GF-D8 (cell line): ENCODE results near the gene MAN1C1.

ENCODE experiments used
- DNase-seq: peaks from one replicate; lab custom pipeline; 2025; lab: John Stamatoyannopoulos, UW

The MAN1C1 gene

GRCh38 chr1:25804244-25804963 is 187.8 kb downstream of the MAN1C1 start:
- DNase-seq, result no peak

DNA sequence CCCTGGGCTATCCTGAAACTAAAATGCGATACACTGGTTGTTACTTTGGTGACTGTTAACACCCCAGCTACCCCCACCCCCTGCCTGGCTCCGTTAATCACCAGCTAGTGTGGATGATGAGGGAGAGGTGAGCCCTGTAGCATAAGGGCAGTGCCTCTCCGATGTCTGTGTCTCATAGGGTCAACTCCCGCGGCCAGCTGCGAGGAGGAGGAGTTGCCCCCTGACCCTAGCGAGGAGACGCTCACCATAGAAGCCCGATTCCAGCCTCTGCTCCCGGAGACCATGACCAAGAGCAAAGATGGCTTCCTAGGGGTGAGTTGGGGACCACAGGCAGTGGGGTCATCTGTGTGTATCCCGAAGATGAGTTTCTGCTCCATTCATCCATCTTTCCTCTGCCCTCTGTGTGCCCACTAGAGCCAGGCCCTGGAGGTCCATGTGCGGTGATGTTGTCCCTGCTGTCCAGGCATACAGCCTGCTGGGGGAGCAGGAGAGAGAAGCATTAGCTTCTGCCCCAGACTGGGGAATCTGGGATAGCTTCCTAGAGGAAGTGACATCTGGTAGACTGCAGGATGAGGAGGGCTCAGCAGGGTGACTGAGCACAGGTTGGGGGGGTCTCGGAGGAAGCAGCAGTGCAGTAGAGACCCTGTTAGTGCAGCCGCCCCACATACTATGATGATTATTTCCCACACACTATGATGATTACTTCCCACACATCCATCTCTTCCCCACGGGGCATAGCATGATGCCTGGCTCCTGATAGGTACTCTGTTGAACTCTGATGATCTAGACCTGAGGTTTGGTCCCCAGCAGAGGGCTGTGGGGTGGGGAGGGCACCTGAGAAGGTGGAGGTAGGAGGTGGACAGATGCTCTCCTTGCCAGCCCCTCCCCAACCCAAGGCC is 188.6 kb downstream of the MAN1C1 start:
- no peak for DNase-seq

DNA sequence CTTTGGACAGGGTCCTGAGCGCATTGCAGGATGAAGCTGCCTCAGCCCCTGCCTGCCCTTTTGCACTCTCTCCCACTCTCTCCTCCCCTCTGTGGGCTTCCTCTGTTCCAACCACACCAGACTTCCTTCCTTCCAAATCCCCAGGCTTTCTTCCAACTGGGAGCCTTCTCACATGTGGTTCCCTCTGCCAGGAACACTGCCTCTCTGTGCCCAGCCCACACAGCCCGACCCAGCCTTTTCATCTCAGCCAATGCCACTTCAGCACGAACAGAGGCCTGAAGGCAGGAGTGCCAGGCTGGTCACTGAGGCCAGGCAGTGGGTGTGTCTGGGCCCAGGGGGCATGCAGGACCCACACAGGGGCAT is 189.3 kb downstream of the MAN1C1 start:
- DNase-seq, result no peak

DNA sequence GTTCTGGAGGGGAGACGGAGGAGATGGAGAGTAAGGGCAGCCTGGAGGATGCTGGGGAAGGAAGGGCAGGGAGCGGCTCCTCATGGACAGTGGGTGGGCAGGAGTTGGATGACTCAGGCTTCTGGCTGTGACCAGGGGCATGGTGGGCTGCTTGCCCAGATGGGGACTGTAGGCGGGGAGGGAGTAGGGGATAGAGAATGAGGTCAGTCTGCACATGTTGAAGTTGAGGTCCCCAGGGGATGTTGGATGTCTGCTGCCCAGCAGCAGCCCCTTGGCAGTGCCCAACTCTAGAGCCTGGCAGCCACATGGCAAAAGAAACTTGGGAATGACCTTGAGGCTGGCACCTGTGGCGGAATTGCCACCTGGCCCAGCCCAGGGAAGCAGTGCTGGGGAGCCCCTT is 189.8 kb downstream of the MAN1C1 start:
- DNase-seq, result no peak

- no peak for DNase-seq
These were observed 191.1 kb downstream of the MAN1C1 start for GRCh38 chr1:25807480-25808390.

DNA sequence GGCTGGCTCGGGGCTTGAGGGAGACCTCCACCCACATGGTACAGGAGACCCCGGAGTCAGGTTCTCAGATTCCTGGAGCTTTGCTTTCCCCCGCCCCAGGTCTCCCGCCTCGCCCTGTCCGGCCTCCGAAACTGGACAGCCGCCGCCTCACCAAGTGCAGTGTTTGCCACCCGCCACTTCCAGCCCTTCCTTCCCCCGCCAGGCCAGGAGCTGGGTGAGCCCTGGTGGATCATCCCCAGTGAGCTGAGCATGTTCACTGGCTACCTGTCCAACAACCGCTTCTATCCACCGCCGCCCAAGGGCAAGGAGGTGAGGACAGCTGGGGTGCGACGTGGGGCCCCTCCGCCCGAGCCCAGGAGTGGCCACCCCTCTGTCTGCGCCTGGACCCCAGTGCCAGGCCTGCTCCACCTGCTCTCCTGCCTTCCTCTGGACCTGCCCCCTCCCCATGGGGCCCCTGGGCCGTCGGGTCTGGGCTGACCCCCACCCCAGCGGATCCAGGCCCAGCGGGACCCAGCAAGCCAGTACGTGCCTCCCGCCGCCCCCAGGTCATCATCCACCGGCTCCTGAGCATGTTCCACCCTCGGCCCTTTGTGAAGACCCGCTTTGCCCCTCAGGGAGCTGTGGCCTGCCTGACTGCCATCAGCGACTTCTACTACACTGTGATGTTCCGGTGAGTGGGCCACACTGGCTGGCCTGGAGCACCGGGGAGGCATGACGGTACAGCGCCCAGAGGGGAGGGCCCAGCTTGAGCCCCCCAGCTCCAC is 192.1 kb downstream of the MAN1C1 start:
- DNase-seq, result no peak

- peak; percentile 71 for DNase-seq
These were observed 192.8 kb downstream of the MAN1C1 start for GRCh38 chr1:25809283-25809926.

DNA sequence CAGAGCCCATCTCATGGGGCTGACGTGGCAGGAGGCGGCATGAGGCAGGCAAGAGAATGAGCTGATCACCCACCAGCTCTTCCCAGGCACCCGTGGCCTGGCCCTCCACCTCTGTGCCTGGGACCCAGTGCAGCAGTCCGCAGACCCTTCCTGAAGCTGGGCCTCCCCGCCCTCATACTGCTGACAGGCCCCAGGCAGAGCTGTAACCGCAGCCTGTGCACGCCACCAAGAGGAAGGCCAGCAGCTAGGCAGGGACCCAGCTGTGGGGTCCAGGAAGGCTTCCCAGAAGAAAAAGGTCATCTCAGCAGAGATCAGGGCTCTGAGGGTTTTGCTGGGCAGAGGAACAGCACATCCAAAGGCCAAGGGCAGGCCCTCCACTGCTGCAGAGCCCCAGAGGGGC is 193.3 kb downstream of the MAN1C1 start:
- DNase-seq, result peak; percentile 70

DNA sequence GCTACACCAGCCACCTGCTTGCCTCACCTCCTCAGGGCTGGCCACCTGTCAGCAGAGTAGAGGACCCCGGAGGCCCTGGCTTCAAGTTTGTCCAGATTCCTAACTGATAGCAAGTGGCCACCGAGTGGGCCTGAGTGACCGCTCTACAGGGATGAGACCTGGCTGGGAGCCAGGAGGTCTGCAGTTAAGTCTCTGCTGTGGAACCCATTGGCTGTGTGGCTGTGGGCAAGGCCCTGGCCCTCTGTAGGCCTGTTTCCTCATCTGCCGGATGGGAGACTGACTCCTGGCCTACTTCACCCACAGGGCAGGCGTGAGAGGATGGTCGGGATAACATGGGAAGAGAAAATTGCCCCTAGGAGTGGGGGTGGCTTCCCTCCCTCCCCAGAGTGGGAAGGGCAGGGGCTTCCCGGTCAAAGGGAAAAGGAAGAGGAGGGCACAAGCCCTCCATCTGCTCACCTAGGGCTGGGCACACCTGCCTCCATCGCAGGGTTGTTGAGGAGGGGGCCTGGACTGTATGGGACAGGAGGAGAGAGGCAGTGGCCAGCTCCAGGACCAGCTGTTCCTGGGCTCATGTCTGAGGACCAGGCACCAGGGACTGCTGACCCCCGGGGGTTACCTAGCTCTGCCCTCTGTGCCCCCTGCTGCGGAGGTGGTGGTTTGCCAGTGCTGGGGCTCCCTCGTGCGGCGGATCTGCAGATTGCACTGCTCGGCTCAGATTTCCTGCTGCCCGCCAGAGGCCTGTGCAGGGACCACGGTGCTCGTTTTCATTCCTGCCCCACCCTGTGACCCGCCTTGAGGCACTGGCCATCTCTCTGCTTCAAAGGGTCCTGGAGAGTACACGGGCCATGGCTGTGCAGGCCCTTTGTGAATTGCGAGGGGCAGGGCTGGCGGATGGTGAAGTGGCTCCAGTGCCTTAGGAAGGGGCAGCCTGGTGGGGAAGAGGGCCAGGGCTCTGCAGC is 194.0 kb downstream of the MAN1C1 start:
- no peak for DNase-seq

DNA sequence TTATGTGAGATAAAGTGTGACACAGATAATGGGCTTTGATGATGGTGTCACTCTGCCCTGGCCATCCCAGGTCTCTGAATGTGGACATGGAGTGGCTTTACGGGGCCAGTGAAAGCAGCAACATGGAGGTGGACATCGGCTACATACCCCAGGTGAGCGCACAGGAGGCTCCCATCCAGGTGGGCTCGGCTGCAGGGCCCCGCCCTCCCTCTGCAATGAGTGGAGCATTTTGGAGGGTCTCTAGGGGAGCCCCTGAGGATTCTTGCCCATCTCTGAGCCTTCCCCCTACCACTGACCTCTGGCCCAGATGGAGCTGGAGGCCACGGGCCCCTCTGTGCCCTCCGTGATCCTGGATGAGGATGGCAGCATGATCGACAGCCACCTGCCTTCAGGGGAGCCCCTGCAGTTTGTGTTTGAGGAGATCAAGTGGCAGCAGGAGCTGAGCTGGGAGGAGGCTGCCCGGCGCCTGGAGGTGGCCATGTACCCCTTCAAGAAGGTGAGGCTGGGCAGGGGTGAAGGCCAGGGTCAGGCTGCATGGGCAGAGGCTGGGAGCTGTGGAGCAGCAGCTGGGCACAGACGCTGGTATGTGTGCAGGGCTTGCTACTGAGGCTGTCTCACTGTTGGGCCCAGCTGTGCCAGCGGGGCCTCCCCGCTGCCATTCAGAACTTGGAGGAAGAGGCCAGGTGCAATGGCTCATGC is 194.9 kb downstream of the MAN1C1 start:
- DNase-seq, result no peak

- DNase-seq, result no peak
These were observed 196.6 kb downstream of the MAN1C1 start for GRCh38 chr1:25813071-25813733.

GRCh38 chr1:25813734-25814471 is 197.3 kb downstream of the MAN1C1 start:
- DNase-seq, result no peak

DNA sequence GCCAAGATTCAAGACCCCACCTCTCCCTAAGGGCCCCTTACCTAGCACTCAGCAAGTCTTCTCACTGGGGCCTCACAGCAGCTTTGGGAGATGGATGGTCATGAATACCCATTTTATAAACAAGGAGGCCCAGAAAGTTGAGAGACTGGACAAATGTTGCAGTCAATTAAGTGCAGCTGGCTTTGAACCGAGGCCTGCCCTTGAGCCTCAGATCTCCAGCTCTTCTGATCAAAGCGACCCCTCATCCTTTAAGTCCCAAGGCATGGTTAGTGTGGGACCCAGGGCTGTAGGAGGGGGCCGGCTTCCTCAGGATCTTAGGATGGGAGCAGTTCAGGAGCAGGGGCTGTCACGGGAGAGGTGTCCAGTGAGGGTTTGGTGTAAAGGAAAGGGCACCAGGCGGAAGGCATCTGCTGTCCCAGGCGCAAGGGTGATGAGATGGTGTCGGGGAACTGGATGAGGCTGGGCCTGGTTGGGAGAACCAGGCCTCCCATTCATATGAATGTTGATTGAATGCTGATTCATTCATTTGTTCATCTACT is 198.0 kb downstream of the MAN1C1 start:
- no peak for DNase-seq

DNA sequence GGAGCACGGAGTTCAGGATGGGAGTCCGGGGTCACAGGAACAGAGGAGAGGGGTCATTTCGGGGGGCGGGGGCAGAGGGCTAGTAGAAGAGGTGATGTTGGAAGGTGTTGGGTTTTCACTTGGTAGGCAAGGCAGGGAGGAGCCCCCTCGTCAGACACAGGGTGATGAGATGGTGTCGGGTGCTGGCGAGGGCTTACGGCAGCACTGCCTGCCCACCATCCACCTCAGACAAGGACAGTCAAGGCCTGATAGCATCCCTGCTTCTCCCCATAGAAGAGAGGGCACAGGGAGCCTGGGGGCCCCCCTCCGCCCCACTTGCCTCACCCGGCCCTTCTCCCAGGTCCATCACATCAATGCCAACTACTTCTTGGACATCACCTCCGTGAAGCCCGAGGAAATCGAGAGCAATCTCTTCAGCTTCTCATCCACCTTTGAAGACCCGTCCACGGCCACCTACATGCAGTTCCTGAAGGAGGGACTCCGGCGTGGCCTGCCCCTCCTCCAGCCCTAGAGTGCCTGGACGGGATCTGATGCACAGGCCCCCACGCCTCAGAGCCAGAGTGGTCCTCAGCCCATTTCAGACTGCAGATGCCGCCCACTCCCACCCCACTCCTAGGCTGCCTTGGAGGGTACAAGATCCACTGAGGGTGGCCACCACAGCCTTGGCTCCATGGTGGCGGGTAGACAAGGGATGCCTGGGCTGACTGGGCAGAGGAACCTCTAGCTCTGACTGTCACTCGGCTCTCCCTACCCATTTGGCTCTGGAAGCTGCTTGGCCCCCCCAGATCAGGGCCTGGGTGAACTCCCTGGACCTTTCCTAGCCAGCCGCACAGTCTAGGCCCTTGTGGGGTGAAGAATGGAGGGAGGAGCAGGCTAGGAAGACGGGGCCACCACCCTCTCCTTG is 198.9 kb downstream of the MAN1C1 start:
- no peak for DNase-seq

DNA sequence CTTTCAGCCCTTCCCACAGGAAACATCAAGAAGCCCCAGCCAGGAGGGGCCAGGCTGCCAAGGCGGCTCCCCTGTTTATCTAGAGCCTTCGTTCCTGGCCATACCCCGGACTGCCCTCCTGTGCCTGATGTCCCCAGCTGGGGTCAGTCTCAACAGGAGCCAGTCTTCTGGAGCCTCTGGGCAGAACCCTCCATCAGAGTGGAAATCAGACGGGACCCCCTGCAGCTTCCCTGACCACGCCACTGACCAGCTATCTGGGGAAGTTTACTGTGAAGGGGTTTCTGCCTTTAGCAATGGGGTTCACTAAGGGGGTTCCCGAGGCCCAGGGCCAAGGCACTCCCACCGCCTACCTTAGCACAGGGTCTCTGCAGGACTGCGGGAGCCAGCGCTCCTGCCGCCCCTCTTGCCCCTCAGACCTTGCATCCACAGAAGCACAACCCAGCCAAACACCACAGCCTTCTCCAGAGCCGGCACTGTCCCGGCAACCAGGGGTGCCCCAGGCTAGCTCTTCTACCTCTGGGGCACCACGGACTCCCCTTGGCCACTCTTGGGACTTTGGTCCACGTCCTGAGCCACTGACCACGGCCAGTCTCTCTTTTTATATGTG is 199.6 kb downstream of the MAN1C1 start:
- DNase-seq, result no peak

DNA sequence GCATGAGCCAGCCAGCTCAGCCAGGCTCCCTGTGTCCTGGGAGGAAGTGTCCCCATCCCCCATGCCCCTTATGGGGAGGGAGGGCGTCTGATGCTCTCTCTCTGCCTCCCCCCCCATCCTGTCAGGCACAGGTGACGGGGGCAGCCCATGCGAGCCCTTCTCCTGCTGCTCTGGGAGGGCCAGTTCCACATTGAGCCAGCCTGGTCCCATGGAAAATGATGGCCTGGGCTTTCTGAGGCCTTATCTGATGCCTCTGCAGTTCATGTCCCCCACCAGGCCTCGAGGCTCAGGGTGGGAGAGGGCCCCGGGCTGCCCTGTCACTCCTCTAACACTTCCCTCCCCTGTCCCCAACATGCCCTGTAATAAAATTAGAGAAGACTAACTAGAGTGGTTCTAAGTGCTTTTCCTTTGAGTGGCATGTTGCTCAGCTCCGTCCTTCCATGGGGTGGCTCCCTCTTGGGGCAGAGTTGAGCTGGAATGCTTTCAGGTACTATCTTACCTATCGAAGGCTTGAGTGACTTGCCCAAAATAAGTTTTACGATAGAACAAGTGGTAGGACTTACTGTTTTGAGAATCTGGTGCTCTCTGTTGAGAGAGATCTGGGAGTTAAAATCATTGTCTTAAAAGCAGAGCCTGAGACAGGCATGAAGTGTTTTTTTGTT is 201.4 kb downstream of the MAN1C1 start:
- DNase-seq, result no peak
